ENCODE results near the gene ETV4.
A peak's percentile ranks its signal among the peaks of the same experiment; 100 is the strongest.

Gene ETV4

DNA sequence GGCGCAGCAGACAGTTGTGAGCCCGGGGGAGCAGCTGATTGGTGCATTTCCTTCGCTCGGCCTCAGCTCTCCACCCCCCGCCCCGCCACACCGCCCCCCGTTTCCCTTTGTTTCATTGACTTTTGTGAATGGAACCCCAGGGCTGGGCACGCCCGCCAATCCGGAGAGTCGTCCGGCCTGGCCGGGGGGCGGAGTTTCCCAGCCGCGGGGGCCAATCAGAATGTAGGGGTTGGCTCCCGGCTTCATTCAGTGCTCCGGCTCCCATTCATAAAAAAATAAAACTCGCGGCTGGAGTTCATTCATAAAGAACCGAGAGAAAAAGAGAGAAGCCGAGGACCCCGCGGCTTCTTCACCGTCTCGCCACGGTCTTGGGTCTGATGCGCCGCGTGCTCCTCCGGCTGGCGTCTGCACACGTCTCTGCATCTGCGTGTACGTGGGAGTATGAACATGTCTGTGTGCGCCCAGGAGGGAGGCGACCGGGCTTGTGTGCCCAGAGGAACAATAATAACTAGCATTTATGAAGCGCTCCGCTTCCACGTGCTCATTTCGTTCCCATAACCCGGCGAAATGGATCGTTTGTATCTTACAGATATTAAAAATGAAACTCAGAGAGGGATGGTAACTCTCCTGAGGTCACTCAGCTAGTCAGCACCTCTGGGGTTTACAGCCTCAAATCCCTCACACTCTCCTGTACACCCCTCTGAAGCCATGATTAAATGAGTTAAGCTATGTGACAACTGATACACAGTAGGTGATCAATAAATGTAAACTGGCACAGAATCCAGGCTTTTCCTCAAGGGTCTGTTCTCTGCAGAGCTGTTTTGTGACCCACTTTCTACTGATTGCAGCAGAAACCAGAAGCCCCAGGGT is at the start of gene ETV4:
TSS of gene ETV4 (minus strand) at position 22 of the 870 bp plus-strand sequence. CDS start 723 bp downstream, outside the sequence.
- DNase-seq (ENCODE audit: low read depth, low spot score): peak; percentile 97

DNA sequence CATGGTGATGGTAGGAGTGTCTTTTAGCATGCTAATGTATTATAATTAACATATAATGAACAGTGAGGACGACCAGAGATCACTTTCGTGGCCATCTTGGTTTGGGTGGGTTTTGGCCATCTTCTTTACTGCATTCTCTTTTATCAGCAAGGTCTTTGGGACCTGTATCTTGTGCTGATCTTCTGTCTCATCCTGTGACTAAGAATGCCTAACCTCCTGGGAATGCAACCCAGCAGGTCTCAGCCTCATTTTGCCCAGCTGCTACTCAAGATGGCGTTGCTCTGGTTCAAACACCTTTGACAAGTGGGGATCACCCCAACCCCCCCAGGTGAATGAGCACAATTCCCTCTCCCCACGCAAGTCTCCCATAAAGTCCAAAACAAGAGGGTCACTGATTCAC is 49.3 kb upstream of the ETV4 start:
- DNase-seq (ENCODE audit: low read depth, low spot score): no peak

DNA sequence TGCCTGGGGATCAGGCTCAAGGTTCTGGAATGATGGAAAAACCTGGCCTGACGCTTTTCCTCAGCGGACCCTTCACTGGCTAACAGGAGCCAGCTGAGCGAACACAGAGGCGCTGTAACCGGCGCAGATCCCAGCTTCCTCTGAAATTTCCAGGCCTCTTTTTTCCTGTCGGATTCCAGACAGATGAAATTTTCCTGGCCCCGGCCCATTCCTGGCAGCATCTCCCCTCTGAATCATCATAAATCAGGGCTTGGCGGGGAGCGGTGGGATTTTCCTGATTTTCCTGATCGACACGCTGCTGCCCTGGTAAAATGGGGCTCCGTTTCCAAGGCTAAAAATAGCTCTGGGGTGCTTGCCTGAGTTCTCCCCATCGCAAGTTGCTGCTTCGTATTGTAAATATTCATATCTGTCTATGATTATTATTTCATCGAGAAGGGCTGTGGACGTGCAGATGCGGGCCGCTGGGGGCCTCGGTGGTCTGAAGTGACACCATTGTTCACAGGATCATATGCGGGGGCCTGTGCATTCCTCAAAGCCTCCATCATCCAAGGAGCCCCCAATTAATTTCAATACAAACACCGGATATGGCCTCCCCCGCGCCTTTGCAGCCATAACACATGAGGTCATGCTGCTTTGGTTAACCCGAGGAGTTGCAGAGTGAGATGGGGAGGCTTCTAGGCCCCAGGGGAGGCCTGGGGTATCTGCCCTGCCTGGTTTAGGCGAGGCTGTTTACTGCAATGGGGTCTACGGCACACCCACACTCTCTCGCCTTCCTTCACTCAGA is 45.8 kb upstream of the ETV4 start:
- peak; percentile 88 for DNase-seq (ENCODE audit: low read depth, low spot score)

DNA sequence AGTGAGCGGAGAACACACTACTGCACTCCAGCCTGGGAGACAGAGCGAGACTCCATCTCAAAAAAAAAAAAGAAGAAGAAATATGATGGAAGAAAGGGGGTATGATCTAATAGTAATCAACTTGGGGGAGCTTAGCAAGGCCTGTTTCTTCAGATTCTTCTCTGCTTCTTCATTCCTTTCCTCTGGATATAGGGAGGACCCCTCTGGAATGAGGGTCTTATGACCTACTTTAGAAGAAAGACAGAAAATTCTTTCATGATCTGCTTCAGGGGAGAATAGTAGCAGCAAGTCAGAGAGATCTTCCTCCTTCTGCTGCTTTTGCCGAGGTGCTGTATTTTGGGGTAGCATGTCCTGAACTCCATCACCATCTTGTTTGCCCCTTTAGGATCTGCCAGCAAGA is 44.9 kb upstream of the ETV4 start:
- DNase-seq (ENCODE audit: low read depth, low spot score): no peak

DNA sequence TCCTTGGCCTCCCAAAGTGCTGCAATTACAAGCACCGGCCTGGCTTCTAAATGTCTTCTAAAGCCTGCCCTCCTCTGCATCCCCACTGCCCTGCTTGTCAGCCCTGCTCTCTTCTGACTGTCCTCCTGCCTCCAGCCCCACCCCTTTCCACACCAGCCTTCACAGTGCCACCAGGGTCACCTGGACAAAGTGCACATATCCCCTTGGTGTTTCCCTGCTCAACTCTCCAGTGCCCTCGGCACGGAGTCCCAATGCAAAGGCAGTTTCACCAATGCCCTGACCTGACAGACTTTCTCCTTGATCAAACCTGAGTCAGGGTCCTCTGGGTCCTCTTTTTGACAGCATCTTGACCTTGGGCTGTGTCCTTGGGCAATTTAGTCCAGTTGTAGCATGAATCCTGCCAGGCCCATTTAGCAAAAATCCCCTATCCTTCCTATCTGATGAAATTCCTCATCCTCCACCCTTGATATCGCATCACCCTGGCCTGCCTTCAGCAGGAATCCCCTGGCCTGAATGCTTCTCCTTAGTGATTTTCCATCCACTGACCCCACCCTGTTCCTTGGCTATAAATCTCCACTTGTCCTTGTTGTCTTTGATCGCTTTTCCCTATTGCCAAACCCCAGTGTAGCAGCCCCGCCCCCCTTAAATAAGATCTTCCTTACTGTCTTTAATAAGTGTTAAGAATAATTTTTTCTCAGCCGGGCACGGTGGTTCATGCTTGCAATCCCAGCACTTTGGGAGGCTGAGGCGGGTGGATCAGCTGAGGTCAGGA is 42.7 kb upstream of the ETV4 start:
- DNase-seq (ENCODE audit: low read depth, low spot score): no peak

DNA sequence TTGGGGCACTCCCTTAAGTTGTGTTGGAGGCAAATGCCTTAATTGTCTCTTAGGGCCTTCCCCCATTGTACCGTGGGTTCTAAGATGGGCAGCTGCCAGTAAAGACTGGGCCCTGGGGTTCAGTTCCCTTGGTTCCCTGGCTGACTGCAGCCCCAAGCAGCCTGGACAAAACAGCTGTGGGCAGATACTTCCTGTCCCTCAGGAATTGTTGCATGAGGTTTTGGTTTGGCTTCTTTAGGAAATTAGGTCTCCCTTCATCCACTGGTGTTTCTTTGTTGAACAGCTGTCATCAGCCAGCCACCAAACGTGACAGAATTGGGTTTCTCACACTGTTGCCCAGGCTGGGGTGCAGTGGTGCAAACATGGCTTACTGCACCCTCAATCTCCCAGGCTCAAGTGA is 42.0 kb upstream of the ETV4 start:
- no peak for DNase-seq (ENCODE audit: low read depth, low spot score)

DNA sequence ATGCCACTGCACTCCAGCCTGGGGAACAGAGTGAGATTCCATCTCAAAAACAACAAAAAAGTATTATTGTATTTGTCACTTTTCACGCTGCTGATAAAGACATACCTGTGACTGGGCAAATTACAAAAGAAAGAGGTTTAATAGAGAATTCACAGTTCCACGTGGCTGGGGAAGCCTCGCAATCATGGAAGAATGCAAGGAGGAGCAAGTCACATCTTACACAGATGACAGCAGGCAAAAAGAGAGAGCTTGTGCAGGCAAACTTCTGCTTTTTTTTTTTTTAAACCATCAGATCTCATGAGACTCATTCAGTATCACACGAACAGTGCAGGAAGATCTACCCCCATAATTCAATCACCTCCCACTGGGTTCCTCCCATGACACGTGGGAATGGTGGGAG is 41.5 kb upstream of the ETV4 start:
- no peak for DNase-seq (ENCODE audit: low read depth, low spot score)

DNA sequence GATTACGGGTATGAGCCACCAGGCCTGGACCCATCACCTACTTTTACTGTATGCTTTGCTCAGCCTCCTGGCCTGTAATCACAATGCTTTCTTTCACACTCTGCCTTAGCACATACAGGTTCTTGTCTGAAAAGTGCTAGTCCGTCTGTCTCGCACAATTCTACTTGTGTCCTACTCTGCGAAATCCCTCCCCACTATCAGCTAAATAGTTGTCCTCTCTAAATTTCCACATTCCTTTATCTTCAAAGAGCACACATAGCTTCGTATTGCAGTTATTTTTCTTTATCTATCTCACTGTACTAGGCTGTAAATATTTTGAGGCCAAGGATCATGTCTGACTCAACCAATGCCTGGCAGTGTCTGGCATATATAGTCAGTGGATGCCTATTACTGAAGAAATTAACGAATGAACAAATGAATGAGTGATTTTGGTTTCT is 38.5 kb upstream of the ETV4 start:
- peak; percentile 13 for DNase-seq (ENCODE audit: low read depth, low spot score)

DNA sequence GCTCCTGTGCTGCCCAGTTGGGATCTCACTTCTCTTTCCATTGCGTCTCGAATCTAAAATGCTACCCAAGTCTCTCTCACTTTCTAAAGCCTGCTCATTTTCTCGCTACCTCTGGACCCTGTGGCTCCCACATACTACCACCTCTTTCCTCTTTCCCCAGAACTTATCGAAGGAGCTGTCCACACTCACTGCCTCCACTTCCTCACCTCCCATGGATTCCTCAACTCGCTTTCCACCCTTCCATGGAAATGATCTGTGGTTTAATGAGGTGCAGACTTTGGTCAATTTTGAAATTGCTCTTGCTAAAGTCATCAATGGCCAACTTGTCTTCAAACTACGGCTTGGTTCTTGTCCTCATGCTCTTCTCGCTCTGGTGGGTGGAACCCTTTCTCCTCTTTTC is 37.2 kb upstream of the ETV4 start:
- no peak for DNase-seq (ENCODE audit: low read depth, low spot score)

DNA sequence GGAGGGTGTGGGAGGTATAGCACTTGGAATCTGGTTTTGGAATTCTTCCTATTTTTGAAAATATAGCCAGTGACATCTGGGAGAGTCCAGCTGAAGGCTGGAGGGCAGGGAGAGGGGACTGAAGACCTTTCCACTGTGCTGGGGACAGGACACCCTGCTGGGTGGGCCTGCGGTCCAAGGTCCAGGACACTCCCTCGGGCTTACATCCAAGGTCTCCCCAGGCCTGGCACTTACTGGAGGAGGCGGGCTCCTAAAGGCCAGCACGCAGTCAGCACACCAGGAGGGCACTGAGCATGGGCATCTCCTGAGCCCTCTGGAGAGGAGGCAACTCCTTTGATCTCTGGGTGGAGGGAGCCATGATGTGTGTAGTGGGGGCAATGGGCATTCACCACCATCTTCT is 35.5 kb upstream of the ETV4 start:
- no peak for DNase-seq (ENCODE audit: low read depth, low spot score)

DNA sequence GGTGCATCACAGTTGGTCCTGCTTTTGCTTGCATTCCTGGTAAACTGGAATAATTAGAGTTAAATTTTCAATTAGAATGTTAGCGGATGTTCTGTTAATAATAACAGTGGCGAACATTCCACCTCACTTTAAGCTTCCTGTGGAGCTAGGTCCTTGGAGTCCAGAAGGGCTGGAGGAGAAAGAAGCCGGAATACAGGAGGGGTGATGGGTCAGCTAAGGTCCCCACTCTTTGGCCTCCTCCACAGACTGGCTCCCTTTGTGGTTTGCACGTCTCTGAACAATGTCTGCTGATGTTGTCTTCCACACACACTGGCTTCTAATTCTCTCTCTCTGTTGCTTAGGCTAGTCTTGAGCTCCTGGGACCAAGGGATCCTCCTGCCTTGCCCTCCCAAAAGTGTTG is 35.0 kb upstream of the ETV4 start:
- no peak for DNase-seq (ENCODE audit: low read depth, low spot score)

DNA sequence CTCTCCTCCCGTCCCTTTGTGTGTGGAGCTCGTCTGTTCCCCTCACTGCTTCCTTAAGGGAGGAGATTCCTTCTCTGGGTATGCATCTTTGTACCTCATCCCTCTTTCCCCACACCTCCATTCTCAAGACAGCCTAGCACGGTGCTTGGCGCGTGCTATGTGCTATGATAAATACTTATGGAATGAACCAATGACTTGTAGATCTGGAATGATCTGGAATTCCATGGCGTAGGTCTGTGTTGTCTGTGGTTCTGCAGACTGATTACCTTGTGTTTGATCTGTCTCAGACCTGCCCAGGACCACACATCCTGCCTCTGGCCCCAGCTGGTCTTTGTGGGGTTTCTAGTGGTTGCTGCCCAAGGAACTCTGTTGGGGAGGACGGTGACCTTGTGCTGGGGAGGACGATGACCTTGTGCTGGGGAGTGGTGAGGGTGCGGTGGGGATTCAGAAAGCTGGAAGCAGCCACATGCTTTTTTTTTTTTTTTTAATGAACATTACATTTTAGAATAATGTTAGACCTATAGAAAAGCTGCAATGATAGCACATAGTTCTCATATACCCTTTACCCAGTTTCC is 33.5 kb upstream of the ETV4 start:
- DNase-seq (ENCODE audit: low read depth, low spot score): peak; percentile 88

DNA sequence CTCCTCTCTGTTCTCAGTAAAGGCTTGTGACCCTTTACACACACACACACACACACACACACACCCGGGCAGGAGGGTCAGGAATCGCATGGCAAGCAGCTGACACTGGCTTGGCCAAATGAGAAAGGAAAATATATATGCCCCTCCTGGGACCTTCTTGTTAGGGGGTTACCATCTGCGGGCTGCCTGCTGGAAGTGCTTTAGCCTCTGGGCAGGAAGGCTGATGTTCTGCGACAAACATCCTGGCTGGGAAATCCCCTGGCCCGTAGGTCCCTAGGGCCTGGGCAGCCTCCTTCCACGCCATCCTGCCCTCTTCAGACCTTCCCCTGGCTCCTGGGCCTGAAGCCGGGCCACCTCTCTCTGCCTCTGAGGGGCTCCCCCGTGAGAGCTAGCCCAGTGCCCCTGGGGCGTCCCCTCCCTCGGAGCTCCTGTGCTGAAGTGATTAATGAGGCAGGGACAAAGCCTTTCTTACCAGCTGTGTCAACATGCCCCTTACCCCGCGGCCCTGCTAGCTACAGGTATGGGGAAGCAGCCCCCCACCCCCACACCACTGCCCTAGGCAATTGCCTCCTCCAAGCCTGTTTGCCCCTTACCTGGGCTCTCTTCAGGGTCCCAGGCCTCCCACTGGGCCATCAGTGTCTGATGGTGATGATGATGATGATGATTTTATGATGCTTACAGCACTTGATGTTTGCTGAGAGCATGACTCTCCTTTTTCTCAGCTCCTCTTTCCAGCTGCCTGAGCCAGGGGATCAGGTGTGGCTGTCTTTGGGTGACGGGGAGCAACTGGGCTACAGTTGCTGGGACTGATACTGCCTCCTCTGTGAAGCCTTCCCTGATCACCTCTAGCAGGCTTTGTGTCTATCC is 32.8 kb upstream of the ETV4 start:
- peak; percentile 75 for DNase-seq (ENCODE audit: low read depth, low spot score)

DNA sequence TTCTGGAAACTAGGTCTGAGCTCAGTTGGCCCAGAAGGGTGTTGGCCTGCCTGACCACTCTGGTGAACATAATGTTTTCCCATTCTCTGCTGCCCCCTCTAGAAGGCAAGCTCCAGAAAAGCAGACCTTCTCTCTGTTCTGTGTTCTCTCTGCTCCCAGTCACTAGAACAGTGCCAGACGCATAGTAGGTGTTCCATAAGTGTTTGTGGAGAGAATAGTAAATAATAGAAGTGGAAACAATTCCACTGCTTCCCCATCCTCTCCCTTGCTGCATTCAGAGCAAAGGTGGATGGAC is 32.2 kb upstream of the ETV4 start:
- DNase-seq (ENCODE audit: low read depth, low spot score): no peak

DNA sequence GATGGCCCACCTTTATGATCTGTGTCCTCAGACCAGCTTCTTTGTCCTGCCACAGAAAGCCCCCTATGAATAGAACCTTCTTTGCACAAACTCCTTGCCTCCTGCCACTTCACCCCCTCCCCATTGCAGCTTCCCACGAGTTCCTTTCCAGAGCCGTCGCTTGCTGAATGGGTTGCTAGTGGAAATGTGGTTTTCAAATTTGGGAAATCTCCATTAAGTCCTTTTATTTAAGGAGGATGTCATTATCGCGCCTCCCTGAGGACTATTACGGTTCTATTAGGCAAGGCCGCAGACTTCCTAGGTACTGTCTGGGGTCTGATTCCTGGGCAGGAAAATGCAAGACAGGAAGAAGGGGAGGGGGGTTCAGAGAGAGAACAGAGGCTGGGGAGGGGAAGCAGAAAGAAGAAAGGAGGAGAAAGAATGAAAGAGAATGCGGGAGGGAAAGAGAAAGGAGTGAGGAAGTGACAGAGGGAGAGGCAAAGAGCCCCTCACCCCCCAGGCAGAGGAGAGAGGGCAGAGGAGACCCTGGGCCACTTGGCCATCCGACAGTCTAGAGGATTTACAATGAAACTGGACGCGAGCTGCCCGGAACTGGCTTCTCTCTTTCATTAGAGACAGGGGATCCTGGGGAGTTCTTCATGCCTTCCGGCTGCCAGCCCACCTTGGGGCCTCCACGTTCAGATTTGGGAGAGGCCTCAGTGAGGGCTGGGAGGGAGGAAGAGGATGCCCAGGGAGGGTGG is 31.7 kb upstream of the ETV4 start:
- DNase-seq (ENCODE audit: low read depth, low spot score): no peak

DNA sequence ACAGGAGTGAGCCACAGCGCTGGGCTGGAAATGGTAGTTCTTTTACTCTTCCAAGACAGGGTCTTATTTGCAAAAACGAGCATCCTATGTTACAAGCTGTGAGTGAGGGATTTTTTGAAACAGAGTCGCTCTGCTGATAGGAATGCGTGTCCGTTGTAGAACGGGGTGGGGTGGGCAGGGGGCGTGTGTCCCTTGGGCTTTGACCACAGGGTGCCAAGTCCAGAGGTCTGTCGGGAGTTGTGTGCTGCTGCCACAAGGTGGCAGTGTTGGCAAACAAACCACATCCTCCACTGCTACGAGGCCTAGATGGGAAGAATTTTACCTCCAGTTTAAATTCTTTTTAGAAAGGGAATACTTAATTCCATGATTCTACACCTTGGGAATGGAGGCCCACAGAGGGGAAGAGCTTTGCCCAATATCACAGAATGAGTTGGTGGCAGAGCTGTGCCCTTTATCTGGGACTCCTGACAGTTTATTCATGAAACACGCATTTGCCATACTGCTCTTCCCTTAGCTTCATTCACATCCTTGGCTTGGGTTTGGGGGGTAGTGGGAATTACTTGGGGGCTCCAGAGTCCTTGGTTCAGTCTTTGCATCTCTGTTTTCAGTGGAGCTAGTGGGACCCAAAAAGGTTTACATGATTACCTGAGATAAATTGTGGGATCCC is 30.6 kb upstream of the ETV4 start:
- DNase-seq (ENCODE audit: low read depth, low spot score): peak; percentile 91

DNA sequence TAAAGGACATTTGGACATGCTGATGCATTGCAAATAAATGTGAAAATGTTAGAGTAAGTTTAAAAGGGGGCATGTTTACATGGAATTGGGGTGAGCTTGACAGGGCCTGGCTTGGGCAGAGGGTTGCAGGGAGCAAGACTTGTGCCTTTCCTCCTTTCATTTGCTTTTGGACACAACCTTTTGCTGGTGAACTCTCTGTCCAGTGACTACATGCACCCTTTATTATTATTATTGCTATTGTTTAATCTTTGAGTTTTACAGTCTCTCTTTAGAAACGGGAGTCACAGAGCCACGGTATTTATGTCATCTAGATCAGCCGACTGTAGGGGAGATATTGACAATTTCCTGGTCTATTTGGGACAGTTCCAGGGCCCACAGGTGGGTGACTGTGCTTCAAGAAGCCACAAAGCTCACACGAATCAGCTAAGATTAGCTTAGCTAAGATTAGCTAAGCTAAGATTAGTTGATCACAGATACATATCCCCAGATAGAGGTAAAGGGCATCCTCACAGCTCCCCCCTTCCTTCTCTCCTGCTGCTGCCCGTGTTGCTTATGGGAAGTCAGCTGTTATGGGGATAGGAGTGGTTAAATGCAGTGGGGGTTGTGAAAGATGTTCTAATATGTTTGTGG is 28.9 kb upstream of the ETV4 start:
- DNase-seq (ENCODE audit: low read depth, low spot score): no peak

DNA sequence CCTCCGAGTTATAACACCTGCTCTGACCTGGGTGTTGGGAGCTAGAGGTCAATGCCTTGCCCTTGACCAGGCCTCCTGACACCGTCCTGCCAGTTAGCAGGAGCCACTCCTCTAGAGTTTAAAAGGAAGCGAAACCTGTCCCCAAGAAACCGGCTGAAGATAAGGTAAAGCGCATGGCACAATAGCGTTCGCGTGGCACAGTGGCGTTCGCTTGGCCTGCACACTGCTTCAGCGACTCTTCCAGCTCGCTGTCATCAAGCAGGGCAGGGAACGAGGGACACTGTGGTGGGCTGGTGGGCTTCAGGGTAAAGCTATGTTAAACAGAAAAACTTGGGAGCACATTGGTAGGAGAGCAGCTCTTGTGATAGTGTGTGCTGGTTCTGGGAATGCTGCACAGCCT is 28.2 kb upstream of the ETV4 start:
- no peak for DNase-seq (ENCODE audit: low read depth, low spot score)

DNA sequence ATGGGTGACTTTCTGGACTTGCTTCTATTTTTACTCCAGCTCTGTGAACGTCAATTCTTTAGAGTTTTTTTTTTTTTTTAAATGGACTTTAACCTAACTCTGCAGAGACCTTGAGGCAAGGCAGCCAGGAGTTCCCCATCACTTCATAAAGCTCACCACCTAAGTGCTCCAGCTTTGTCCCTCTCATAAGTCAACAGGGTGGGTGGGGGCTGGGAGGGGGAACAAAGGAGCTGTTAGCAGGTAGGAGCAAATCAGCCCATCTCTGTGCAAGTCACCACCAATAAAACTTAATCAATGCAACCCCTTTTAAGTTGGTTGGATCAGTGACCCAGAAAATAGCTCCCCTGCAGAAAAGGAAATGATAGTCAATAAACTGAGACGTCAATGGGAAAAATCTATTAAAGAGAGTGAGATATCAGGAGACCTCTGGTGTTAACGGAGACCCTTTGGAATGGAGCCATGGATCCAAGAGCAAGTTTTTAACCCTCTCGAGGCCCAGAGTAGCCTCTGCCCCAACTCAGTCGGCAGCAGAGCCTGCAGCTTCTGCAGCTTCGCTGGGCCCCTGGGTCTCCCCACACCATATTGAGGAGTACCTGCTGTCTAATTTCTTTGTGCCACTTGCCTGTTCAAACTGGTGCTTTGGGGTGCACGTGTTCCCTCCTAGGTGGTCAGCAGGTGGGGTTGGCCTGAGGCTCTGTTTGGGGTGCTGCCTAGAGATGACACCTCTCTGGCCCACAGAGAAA is 27.6 kb upstream of the ETV4 start:
- no peak for DNase-seq (ENCODE audit: low read depth, low spot score)

All from astrocyte of the hippocampus (primary cell).